Measurements from ENCODE around the gene CCDC88A.

The CCDC88A gene

DNA sequence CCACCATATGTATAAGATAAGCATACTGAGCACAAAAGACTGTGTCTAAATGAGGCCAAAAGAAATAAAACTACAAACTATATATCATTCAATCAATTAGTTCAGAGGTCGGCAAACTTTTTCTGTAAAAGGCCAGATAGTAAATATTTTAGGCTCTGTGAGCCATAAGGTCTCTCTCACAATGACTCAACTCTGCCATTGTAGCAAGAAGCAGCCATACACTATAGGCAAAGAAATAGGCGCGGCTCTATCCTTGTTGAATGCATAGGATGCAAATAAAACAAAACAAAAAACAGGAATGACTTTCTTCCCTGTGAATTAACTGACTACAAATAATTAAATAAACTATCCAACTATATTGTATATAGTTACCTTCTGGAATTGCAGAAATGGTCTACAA lies 8.6 kb upstream of the CCDC88A start:
- DNase-seq: no peak

- DNase-seq: no peak
These were observed 5.8 kb upstream of the CCDC88A start for GRCh38 chr2:55425431-55425831.

DNA sequence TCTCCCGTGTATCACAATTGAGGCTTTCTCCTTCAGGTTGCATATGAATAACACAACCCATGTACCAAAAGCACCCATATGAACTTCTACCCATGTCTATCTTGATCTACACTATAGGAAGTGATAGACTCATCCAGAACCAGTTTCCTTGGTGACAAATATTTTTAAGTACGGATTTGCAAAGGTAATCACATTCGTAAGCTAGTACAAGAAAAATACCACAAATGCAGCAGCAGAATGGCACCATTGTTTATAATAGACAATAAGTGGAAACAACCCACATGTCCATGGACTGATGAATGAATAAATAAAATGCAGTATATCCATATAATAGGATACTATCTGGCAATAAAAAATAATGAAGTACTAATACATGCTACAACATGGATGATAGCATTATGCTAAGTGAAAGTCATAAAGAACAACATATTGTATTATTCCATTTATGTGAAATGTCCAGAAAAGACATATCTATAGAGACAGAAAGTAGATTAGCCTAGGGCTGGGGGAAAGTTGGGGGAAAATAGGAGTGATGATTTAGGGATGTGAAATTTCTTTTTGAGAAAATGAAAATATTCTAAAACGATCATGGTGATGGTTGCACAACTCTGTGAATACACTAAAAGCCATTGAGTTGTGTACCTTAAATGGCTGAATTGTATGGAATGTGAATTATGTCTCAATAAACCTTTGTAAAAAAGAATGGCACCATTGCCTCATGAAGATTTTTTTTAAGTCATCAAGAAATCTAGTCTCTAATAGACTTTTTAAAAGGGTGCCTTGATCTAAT lies 3.4 kb upstream of the CCDC88A start:
- no peak for DNase-seq

- no peak for DNase-seq
These were observed 1.7 kb upstream of the CCDC88A start for GRCh38 chr2:55421326-55421725.

- no peak for DNase-seq
These were observed 1.2 kb upstream of the CCDC88A start for GRCh38 chr2:55420871-55421270.

DNA sequence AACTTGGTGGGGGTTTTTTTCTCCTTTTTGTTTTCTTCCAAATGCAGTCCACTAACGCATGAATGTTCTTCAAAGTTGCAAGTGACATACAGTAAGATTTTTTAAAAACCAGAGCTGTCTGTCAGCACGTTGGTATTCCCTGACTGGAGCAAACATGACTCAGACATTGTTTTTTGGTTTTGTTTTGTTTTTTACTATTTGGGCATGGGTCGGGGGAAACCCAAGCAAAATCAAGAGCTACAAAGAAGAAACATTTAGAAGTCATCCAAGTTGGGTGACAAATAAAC lies 726 bp upstream of the CCDC88A start:
- no peak for DNase-seq

- DNase-seq: peak; percentile 93
These were observed 400 bp downstream of the CCDC88A start for GRCh38 chr2:55419233-55419678.

DNA sequence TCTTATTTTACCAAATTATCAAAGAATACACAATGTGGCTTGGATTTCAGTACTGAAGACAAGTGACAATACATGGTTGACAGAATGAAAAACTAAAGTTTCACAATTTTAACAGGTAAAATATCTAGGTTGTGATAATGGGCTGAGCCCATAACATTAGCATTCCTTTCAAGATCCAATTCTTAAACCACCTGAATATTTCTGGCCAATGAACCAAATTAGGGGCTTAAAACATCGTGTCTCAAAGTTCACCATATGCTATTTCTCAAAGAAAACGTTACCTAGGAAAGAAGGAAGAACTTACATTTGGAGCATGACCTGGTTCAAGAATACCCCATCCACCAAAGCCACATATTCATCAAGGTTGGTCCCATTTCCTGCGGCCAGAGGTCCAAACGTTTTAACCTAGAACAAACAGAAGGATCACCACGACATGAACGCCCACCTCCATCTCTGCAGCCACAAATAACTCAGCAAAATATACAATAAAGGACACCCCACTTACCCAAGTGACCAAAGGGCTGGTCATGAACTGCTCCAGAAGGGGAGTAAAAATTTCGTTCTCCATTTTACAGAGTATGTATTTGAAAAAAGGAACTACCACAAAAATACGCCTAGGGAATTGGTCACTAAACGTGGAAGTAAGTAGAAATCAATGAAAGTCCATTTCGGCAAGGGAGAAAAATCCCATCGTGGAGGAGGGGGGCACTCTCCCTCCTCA lies 984 bp downstream of the CCDC88A start:
- no peak for DNase-seq

DNA sequence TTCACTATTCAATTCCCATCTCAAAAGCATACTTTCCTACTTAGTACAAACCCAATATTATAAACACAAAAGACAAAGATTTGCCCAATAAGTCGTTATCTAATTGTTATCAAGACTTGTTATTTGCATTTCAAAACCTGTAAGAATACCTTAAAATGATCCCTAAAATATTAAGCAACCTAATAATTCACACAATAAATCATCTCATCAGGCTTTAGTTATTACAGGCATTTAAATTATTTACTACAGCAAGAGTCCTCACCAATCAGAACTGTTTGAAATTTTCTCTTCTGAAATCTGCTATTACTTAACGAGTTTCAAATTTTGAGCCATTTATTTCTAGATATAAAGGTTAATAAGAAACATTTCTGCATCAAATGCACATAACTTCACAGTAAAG lies 1.6 kb downstream of the CCDC88A start:
- DNase-seq: no peak

DNA sequence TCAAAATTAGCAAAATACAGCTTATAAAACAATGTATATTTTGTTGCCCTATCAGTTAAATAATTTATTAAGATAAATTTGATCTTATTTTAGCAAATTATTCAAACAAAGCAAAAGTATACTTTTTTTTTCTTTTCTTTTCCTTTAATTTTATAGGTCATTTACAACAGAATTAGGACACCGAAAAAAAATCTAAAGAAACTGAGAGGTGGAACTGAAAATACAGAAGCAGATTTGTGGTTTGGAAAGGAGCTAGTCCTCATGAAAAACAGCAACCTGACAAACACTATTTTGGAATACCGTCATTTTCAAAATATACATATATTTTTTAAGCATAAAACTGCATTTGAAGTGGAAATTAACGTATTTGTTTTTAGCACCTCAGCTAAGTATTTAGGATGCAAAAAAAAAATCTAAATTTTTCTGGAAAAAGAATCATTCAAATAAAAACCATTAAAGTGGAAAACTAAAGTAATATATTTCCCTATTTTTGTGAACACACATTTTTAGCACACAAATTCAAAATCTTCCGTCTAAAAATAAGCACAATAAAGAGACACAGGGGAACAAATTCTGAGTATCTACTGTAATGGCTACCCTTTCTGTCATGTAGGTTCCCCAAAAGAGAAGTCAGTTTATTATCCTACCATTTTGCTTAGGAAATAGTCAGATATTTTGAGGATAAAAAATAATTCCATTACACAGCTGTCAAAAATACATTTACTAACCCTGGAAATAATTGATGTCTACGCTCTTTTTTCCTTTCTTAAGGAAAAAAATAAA lies 2.7 kb downstream of the CCDC88A start:
- no peak for DNase-seq

DNA sequence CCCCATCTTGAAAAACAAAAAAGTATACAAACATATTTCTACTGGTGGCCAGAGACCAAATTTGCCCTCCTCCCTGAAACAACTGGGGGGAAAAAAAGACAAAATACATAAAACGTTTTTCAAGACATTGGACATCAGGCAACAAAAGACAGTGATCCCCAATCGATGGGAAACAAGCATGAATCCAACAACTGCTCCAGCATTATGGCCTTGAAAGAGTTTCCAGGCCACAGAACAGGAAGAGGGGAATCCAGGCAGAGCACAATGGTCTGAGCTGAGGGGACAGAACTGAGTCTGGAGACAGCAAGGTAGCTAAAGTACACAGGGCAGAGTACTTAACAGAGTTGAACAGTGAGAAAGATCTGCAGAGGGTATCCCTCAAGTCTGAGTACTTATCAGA lies 4.4 kb downstream of the CCDC88A start:
- no peak for DNase-seq

GRCh38 chr2:55408918-55409868 lies 10.5 kb downstream of the CCDC88A start:
- DNase-seq: no peak

- no peak for DNase-seq
These were observed 11.4 kb downstream of the CCDC88A start for GRCh38 chr2:55408098-55408882.

GRCh38 chr2:55405116-55405515 lies 14.5 kb downstream of the CCDC88A start:
- DNase-seq: peak; percentile 13

DNA sequence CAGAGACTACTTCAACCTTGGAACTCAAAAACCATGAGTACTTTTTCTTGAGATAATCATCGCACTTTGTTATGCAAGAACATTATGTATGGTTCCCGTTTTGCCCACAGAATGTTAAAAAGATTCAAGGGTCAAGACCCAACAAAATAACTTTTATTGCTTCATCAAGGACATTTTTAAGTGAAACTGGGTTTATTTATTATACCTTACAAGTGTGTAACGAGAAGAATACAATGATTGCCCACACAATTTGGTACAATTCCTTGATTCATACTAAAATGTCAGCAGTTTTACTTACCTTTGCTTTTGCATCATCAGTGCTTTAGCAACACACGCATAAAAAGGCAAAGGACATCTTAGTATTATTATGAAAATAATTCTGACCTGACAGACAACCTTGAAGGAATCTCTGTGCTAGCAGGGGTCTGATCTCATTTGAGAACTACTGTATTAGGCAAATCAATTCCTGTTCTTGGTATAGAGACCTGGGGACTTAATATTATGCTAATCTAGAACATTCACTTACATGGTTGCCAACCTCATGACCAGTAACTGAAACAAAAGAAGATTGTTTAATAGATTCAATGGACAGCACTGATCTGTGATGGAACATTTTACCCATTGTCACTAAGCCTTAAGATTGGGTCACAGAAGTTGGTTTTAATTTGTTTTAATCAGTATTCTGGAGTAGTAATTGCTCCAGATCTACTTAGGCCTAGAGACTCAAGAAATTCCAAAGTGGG lies 16.2 kb downstream of the CCDC88A start:
- no peak for DNase-seq

GRCh38 chr2:55401124-55401523 lies 18.5 kb downstream of the CCDC88A start:
- DNase-seq: no peak

- no peak for DNase-seq
These were observed 19.3 kb downstream of the CCDC88A start for GRCh38 chr2:55400332-55400731.

GRCh38 chr2:55399815-55400214 lies 19.8 kb downstream of the CCDC88A start:
- no peak for DNase-seq

DNA sequence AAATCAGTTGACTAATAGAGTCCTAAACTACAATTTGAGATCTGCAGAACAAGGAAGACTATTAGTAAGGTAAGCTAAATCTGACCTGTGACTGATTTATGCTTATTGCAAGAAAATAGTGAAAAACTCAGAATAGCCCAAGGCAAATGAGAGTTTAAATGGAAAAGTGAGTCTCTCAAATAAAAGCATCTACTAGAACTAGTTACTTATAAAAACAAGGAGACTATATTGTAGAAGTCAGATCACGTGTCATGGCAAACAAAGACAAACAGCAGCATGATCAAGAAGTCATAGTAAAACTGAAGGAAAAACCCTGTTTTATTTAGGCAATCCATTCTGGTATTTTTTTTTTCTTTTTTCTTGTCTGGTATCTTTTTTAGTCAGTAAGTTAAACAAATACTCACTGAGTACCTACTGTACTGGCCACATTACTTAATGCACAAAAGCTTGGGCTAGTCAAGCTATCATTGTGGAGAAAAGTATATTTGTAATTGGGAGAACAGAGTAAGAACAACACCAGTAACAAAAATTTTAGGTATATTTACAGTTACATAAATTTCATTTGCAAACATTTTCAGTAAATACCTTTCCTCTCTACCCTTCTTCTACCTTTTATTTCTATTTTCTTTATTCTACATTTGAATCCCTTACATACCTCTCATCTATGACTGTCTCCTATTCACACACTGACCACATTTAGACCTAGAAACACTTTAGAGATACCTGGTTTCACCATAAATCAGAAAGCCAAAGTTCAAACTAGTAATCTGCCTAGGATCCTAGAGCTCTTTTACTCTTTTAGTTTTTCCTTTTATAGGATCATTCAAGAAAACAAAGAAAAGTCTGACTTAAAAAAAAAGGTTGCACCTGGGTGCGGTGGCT lies 23.7 kb downstream of the CCDC88A start:
- DNase-seq: no peak

All from right kidney (tissue), 1 donor.